Activated naive CD4-positive, alpha-beta T cell treated with anti-CD3 and anti-CD28 coated beads for 36 hours (primary cell): ENCODE measurements around the gene B4GALT4. TPM values are rescaled to one million over a fixed set of nuclear protein-coding genes. Genes with fewer than 3 reads are reported as not detected.

Experiments used
- CTCF ChIA-PET: fragments of 350-600 bp; sonication (Branson Sonifier 250); formaldehyde crosslinking; loops from one replicate; lab custom pipeline; 2021; ENCODE audit warnings: antibody characterized with exemption; lab: Charles Lee
- DNase-seq: peaks from one replicate; pipeline ENCODE4 v3.0.0-alpha.2; 2020
- H3K27ac Mint-ChIP-seq: one replicate; pipeline ENCODE4 v1.8.0; 2021; ENCODE audit warnings: mild to moderate bottlenecking, mixed read lengths
- H3K27me3 Mint-ChIP-seq: one replicate; pipeline ENCODE4 v1.8.0; 2021; ENCODE audit warnings: low read depth, mixed read lengths
- H3K36me3 Mint-ChIP-seq: one replicate; pipeline ENCODE4 v1.8.0; 2021; ENCODE audit warnings: low read depth, mixed read lengths
- H3K4me1 Mint-ChIP-seq: one replicate; pipeline ENCODE4 v1.8.0; 2021; ENCODE audit warnings: low read depth, mixed read lengths
- H3K4me3 Mint-ChIP-seq: one replicate; pipeline ENCODE4 v1.8.0; 2021; ENCODE audit warnings: mild to moderate bottlenecking, moderate library complexity, mixed read lengths
- H3K9me3 Mint-ChIP-seq: one replicate; pipeline ENCODE4 v1.8.0; 2021; ENCODE audit warnings: mixed read lengths
- intact Hi-C: fragments of 100-400 bp; cut with micrococcal nuclease; formaldehyde crosslinking; loops from one replicate; pipeline ENCODE4 v1.15.1; 2023
- total RNA-seq, 2 experiments: library from RNA; stranded (reverse); gene quantifications; one replicate each; pipeline ENCODE4 v1.2.3, GENCODE V29; 2021

B4GALT4 gene
- total RNA-seq, 2 experiments from 2014 or later: 22.0 to 22.8 TPM

DNA sequence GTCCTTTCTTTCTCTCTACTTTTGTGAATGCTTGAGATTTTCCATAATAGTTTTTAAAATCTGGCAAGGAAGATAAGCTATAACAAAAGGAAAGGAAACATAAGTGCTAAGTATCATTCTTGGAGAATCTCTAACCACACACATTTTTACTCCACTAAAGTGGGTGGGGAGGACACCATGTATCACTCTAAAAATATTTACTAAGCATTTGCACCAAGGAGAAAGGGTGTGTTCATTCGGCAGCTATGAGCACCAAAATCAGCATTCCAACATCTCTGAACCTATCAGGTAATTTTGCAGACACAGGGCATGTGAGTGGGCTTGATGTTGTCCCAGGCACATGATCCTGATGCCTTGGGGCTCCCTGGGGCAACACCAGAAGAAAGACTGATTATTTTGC lies 5.5 kb downstream of the B4GALT4 start:
- Mint-ChIP-seq H3K9me3 (no peaks in the 10 kb centered on the region), H3K4me1 (peaks cover 78% of the 10 kb centered on the region), H3K4me3 (no peak overlapping the region), H3K36me3 (peaks cover 35% of the 10 kb centered on the region), H3K27me3 (no peaks in the 10 kb centered on the region), H3K27ac (peak overlapping the region; percentile 60)
- intact Hi-C loops: loop anchor here (5.0 to 10.0 kb wide), 2 partner anchors 278 to 1110 kb away; partner anchors contain the start of gene LRRC58
- CTCF ChIA-PET: interaction anchor here (0.8 kb wide), 1 partner anchor 87 kb away, joined by 3 read pairs; no protein-coding TSS in a partner anchor
- DNase-seq: no peak

GRCh38 chr3:119234610-119235009 lies 6.1 kb downstream of the B4GALT4 start:
- H3K27me3 Mint-ChIP-seq: no peaks in the 10 kb centered on the region
- peaks cover 39% of the 10 kb centered on the region for H3K36me3 Mint-ChIP-seq
- H3K9me3 Mint-ChIP-seq: no peaks in the 10 kb centered on the region
- CTCF ChIA-PET: interaction anchor here (0.8 kb wide), 1 partner anchor 88 kb away, joined by 3 read pairs; no protein-coding TSS in a partner anchor
- no peak for DNase-seq
- intact Hi-C loops: loop anchor here (1.0 to 10.0 kb wide), 3 partner anchors 15 to 1110 kb away; partner anchors contain the start of gene LRRC58
- peak overlapping the region; percentile 60 for H3K27ac Mint-ChIP-seq
- peaks cover 75% of the 10 kb centered on the region for H3K4me1 Mint-ChIP-seq
- H3K4me3 Mint-ChIP-seq: no peak overlapping the region

GRCh38 chr3:119230745-119231144 lies 9.9 kb downstream of the B4GALT4 start:
- Mint-ChIP-seq H3K36me3 (peaks cover 58% of the 10 kb centered on the region), H3K4me3 (no peak overlapping the region), H3K9me3 (no peaks in the 10 kb centered on the region), H3K27ac (no peak overlapping the region), H3K4me1 (peaks cover 82% of the 10 kb centered on the region), H3K27me3 (no peaks in the 10 kb centered on the region)
- intact Hi-C loops: loop anchor here (10.0 kb wide), 1 partner anchor 1114 kb away; the partner anchor contains the start of gene LRRC58
- CTCF ChIA-PET: interaction anchor here (0.8 to 1.6 kb wide), 3 partner anchors 9 to 85 kb away, joined by 3 to 7 read pairs (median 5); partner anchors contain the start of genes B4GALT4 and TEX55
- DNase-seq: no peak

DNA sequence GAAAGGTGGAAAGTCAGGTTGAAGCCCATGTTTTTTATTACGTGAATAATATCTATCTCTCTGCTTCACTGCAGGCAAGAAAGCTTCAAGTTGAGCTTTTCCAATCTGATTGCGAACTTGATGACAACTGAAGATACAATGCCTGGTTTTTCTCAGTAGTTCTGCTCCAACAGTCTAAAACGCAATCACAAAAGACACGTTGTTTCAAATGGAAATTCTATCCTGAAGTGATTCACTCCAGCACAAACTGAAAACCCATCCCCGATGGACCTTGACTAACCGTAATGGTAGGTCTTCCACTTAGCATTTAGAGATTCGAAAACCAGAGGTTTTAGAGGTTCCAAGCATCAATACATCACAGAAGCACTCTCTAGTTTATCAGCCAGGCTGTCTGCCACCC lies 10.6 kb downstream of the B4GALT4 start:
- Mint-ChIP-seq H3K36me3 (peaks cover 52% of the 10 kb centered on the region), H3K27ac (no peak overlapping the region)

DNA sequence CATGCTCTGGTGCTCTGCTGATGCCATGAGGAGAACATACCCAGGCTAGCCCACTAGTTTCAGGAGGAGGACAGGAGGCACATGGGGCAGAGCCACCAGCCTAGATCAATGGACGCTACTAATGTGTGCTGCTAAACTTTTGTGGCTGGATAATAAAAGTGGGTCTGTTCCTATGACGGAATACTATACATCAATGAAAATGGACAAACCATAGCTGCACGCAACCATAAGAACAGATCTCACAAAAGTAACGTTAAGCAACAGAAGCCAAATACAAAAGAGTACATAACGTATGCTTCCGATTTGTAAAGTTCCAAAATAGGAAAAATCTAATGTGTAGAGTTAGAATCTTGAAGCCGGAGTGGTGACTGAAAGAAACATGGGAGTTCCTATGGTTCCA lies 11.5 kb downstream of the B4GALT4 start:
- CTCF ChIA-PET: no interaction called here
- H3K27me3 Mint-ChIP-seq: no peaks in the 10 kb centered on the region
- H3K27ac Mint-ChIP-seq: peak overlapping the region; percentile 50
- DNase-seq: no peak
- no peak overlapping the region for H3K4me3 Mint-ChIP-seq
- peaks cover 71% of the 10 kb centered on the region for H3K4me1 Mint-ChIP-seq
- H3K36me3 Mint-ChIP-seq: peaks cover 47% of the 10 kb centered on the region
- H3K9me3 Mint-ChIP-seq: no peaks in the 10 kb centered on the region
- intact Hi-C loops: loop anchor here (10.0 kb wide), 1 partner anchor 1516 kb away; the partner anchor contains the start of genes GTF2E1 and RABL3

More for the DNA sequence above, 10.6 kb downstream of the B4GALT4 start:
- intact Hi-C loops: loop anchor here (10.0 kb wide), 1 partner anchor 1115 kb away; the partner anchor contains the start of gene LRRC58
- Mint-ChIP-seq H3K4me3 (no peak overlapping the region), H3K27me3 (no peaks in the 10 kb centered on the region), H3K9me3 (no peaks in the 10 kb centered on the region), H3K4me1 (peaks cover 75% of the 10 kb centered on the region)
- CTCF ChIA-PET: interaction anchor here (0.8 to 1.6 kb wide), 2 partner anchors 11 to 84 kb away, joined by 3 to 7 read pairs; partner anchors contain the start of genes B4GALT4 and TEX55
- no peak for DNase-seq

DNA sequence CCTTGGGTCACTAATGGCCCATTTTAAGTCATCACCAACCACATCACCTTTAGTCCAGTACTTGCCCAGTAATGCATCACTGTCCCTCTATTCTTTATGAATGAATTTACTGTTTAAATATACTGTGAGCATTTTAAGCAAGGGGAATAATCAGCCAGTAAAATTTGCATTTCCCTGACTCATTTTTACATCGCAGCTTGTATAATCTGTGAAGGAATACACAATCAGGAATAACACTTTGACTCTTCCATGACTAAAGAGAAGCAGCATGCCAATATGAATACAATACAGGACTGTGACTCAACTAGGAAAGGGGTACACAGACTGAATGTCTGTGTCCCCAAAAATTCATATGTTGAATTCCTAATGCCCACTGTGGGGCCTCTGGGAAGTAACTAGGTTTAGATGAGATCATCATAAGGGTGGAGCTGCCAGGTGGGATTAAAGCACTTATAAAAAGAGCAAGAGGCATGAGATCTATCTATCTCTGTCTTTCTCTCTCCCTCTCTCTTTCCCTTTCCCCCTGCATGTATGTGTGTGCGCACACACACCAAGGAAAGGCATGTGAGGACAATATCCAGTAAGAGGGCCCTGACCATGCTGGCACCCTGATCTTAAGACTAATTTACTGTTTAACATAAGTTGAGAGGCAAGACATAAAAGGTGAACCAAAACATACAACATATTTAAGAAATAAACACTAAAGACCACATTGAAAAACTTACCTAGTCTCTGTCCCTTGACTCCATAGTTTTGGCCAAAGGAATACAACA lies 12.1 kb downstream of the B4GALT4 start:
- DNase-seq: no peak
- intact Hi-C loops: loop anchor here (1.0 to 10.0 kb wide), 3 partner anchors 8 to 1516 kb away; partner anchors contain the start of genes GTF2E1 and RABL3
- Mint-ChIP-seq H3K9me3 (no peaks in the 10 kb centered on the region), H3K27ac (peak overlapping the region; percentile 50), H3K36me3 (peaks cover 53% of the 10 kb centered on the region), H3K4me3 (no peak overlapping the region), H3K4me1 (peaks cover 73% of the 10 kb centered on the region), H3K27me3 (no peaks in the 10 kb centered on the region)
- CTCF ChIA-PET: no interaction called here

DNA sequence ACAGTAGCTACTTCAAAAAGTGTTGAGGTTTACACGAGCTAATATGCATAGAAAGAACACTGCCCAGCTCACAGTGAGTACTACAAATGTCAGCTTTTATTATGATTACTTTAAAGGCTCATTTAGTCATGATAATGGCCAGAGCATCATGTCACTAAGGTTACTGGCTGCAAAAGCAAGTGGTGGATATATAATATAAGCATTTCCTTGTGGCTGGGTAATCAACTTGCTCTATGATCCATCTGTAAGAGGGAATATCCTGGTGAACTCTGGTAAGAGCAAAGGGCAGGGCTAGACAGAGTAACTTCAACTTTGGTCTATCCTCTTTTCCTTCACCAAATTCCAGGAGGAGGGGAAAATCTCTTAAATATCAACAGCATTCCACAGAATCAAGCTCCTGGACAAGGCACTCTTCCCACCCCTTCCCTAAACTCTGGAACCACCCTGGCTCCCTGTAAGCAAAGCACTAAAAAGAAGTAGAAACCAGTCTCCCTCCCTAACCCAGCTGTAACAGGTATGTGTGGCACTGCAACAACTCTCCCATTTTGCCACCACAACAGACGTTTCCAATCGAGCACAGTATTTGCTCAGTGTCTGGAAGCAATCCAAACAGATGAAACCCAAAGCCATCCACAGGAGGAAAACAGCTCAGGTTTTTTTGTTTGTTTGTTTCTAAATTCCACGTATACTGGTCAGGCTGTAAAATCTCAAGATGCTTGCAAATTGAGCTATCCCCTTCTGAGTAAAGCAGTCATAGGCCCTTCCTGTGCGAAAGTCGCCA lies 13.4 kb downstream of the B4GALT4 start:
- CTCF ChIA-PET: interaction anchor here (0.9 to 3.0 kb wide), 6 partner anchors 9 to 343 kb away, joined by 3 to 13 read pairs (median 4); partner anchors contain the start of genes B4GALT4 and TEX55
- Mint-ChIP-seq H3K27ac (peak overlapping the region; percentile 37), H3K36me3 (peaks cover 59% of the 10 kb centered on the region)

GRCh38 chr3:119225121-119225520 lies 15.6 kb downstream of the B4GALT4 start:
- Mint-ChIP-seq H3K4me1 (peaks cover 77% of the 10 kb centered on the region), H3K9me3 (no peaks in the 10 kb centered on the region), H3K27ac (no peak overlapping the region), H3K27me3 (no peaks in the 10 kb centered on the region), H3K4me3 (no peak overlapping the region), H3K36me3 (peaks cover 64% of the 10 kb centered on the region)
- intact Hi-C loops: loop anchor here (10.0 kb wide), 1 partner anchor 1520 kb away; the partner anchor contains the start of genes GTF2E1 and RABL3
- CTCF ChIA-PET: interaction anchor here (0.6 to 3.0 kb wide), 5 partner anchors 13 to 257 kb away, joined by 3 to 13 read pairs (median 4); partner anchors contain the start of gene B4GALT4
- no peak for DNase-seq

More for the DNA sequence above, 13.4 kb downstream of the B4GALT4 start:
- intact Hi-C loops: loop anchor here (10.0 kb wide), 1 partner anchor 1518 kb away; the partner anchor contains the start of genes GTF2E1 and RABL3
- Mint-ChIP-seq H3K27me3 (no peaks in the 10 kb centered on the region), H3K4me1 (peaks cover 73% of the 10 kb centered on the region), H3K9me3 (no peaks in the 10 kb centered on the region), H3K4me3 (no peak overlapping the region)
- DNase-seq: no peak

- Mint-ChIP-seq H3K4me1 (peaks cover 82% of the 10 kb centered on the region), H3K27me3 (no peaks in the 10 kb centered on the region), H3K4me3 (no peak overlapping the region), H3K36me3 (peaks cover 63% of the 10 kb centered on the region), H3K27ac (peak overlapping the region; percentile 43), H3K9me3 (no peaks in the 10 kb centered on the region)
- no peak for DNase-seq
- CTCF ChIA-PET: interaction anchor here (1.0 to 1.5 kb wide), 2 partner anchors 10 to 17 kb away, joined by 4 to 5 read pairs; partner anchors contain the start of gene B4GALT4
- intact Hi-C loops: loop anchor here (5.0 to 10.0 kb wide), 3 partner anchors 281 to 1521 kb away; partner anchors contain the start of genes GTF2E1 and RABL3
Measured at GRCh38 chr3:119223511-119223910, 17.2 kb downstream of the B4GALT4 start.

DNA sequence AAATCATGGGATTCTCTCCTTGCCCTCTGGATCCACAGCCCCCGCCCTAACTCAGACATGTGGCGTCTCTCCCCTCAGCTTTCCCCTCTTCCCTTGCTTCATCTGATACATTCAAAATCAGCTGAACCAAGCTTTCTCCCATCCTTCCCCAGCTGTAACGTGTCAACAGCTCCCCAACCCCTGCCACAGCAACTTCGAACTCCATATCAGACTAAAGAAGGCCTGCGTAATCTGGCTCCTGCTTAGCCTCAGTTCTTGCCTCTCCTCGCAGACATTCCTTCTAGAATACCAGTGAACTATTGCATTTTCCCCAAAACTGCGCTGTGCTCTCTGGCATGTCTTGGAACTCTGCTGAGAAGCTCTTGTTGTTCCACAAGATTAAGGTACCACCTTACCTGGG lies 18.3 kb downstream of the B4GALT4 start:
- intact Hi-C loops: loop anchor here (5.0 to 10.0 kb wide), 3 partner anchors 280 to 1522 kb away; partner anchors contain the start of genes GTF2E1 and RABL3
- CTCF ChIA-PET: interaction anchor here (1.5 to 3.9 kb wide), 2 partner anchors 11 to 19 kb away, joined by 5 to 28 read pairs; partner anchors contain the start of gene B4GALT4
- Mint-ChIP-seq H3K4me1 (peaks cover 76% of the 10 kb centered on the region), H3K4me3 (peak overlapping the region; percentile 26), H3K36me3 (peaks cover 57% of the 10 kb centered on the region), H3K27me3 (no peaks in the 10 kb centered on the region), H3K9me3 (no peaks in the 10 kb centered on the region), H3K27ac (peak overlapping the region; percentile 91)
- DNase-seq: no peak

DNA sequence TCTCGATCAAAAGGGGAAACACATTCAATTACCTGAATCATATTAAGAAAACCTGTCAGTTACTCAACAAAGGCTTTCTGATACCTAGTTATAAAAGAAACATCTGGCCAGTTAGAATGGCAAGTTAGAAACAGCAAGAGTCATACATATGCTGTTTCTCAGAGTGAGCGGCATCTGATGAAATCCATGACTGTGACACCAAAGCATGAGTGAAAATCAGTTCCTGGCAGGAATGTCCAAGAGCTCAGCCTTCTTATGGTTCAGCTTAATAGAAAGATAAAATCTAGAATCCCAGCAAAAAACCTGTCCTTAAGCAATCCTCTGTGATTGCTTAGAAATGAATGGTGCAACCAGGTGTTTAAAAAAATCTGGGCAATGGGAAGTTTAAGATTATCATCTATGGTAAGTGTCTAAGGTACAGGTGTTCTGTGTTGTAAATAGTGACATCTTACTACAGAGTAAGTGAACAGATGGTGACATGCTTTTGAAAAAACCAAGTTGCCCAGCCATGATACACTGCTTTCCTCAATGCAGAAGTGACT lies 18.8 kb downstream of the B4GALT4 start:
- CTCF ChIA-PET: interaction anchor here (1.1 to 3.9 kb wide), 3 partner anchors 12 to 76 kb away, joined by 3 to 28 read pairs (median 5); partner anchors contain the start of genes B4GALT4 and TEX55
- DNase-seq: peak; percentile 52
- H3K27me3 Mint-ChIP-seq: no peaks in the 10 kb centered on the region
- H3K4me3 Mint-ChIP-seq: no peak overlapping the region
- no peaks in the 10 kb centered on the region for H3K9me3 Mint-ChIP-seq
- intact Hi-C loops: loop anchor here (1.0 to 10.0 kb wide), 5 partner anchors 280 to 1523 kb away; partner anchors contain the start of genes GTF2E1 and RABL3
- H3K36me3 Mint-ChIP-seq: peaks cover 59% of the 10 kb centered on the region
- H3K4me1 Mint-ChIP-seq: peaks cover 75% of the 10 kb centered on the region
- H3K27ac Mint-ChIP-seq: peak overlapping the region; percentile 91
